Ecto neural progenitor cell (in vitro differentiated cells): ENCODE data around the gene HOXD12.
A peak's percentile ranks its signal among the peaks of the same experiment; 100 is the strongest.

ENCODE experiments used
- DNase-seq: peaks from one replicate; pipeline ENCODE4 v3.0.0-alpha.2; 2018; ENCODE audit warnings: low spot score

HOXD12 gene

GRCh38 chr2:176081376-176081836 is 18.2 kb upstream of the HOXD12 start:
- DNase-seq, result no peak

DNA sequence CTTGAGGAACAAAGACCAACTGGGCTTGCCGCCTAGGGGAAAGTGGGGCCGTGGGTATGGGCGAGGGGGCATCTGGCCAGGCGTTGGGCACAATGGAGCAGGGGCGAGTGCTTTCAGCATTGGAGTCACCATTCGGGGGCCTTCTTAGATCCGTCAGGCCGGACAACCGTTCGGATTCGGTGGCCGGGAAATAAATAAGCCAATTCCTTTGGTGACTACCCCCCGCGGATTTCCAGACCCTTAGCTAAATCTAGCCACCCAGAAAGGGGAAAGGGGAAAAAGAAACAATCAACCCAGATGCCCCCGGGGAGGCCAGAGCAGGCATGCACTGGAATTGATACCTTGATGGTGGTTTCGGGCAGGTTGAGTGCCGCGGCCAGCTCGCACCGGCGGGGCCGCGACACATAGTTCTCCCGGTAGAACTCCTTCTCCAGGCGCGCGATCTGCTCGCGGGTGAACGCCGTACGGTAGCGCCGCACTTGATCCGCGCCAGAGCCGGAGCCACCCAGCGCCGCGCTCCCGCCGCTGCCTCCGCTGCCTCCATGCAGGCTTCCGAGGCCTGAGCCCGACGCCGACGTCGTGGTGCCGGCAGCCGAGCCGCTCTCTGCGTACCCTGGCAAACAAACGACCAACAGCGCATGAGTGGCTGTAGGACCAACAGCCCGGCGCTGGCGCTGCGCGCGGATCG is 17.6 kb upstream of the HOXD12 start:
- DNase-seq, result peak; percentile 73

DNA sequence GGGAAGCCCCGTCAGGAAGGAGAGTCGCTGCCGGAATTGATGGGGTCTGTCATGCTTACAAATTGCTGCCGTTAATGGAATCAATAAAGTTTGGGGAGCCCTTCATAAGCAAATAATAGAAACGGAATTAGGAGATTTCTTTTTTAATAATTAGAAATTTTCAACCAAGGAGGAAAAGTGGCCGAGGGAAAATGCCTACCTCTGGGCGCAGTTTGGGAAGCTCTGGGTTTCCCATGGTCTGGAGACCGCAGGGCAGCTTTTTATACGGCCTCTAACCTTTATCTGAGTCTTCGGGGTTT is 17.1 kb upstream of the HOXD12 start:
- DNase-seq, result no peak

- DNase-seq, result peak; percentile 63
These were observed 16.5 kb upstream of the HOXD12 start for GRCh38 chr2:176082824-176083751.

- no peak for DNase-seq
These were observed 15.8 kb upstream of the HOXD12 start, which contains the start of gene EVX2 for GRCh38 chr2:176083796-176084261. Gene EVX2, minus strand, starts transcription at chr2:176083962. Its CDS starts 186 bp downstream, at chr2:176083776.

DNA sequence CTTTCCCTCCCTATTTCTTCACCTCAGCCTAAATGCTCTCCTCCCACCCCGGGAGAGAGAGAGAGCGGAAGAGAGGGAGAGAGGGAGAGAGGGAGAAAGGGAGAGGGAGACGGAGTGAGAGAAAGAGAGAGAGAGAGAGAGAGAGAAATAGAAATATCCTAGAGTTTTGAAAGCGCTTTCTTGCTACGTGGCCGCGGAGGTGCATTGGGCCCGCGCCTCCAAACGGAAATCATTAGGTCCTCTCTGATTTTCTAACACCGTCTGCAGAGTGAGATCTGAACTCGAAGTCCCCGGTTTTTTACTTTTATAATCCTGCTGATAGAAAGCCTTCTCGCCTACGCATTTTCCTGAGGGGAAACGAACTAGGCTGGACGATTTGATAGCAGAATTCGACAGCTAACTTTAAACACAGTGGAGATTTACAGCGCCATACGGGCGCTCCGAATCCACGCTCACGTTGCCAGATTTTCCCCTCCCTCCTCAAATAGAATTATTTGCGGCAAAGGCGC is 14.9 kb upstream of the HOXD12 start:
- peak; percentile 40 for DNase-seq

GRCh38 chr2:176085120-176085788 is 14.3 kb upstream of the HOXD12 start:
- DNase-seq, result peak; percentile 54

GRCh38 chr2:176085861-176086771 is 13.5 kb upstream of the HOXD12 start:
- DNase-seq, result peak; percentile 83

GRCh38 chr2:176087330-176088047 is 12.1 kb upstream of the HOXD12 start:
- DNase-seq, result peak; percentile 38

DNA sequence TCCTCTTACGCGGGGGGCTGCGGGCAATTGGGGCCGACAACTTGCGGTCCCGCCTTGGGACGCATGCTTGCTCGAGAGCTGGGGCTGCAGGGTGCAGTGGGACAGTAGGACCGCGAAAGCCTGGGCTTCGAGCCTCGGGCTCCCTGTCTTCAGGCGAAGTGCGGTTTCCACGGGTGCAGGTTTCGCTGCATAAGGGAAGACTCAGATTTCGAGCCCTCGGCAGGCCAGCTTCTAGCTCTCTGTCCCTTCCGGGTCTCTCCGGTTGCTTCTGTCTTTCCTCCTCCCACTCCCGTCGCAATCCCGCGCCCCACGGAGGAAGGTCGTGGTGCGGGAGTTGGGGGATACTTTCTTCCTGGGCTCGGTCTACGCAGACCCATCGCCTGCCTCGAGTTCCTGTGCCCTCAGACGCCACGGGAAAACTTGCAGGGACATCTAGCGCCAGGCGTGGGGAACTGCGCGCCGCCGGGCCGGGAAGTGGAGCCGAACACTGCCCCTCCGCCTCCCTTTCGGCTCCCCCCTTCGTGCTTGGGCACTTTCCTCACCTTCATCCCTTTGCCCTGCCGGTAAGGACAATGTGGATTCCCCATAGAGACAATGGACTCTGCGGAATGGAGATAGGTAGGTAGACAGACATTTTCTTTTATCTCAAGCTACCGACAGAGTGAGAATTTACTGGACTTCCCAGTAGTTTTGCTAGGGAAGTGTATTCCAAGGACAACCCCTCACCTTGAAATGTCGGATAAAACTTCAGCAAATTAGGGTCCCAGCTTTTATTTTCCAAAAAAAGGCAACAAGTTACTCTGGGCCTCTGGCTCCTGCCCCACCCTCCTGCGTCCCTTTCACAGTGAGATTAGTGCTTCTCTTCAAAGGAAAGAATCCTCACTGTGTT is 11.3 kb upstream of the HOXD12 start:
- DNase-seq, result peak; percentile 83

GRCh38 chr2:176088937-176089842 is 10.4 kb upstream of the HOXD12 start:
- DNase-seq, result no peak

GRCh38 chr2:176089843-176090395 is 9.7 kb upstream of the HOXD12 start:
- DNase-seq, result no peak

DNA sequence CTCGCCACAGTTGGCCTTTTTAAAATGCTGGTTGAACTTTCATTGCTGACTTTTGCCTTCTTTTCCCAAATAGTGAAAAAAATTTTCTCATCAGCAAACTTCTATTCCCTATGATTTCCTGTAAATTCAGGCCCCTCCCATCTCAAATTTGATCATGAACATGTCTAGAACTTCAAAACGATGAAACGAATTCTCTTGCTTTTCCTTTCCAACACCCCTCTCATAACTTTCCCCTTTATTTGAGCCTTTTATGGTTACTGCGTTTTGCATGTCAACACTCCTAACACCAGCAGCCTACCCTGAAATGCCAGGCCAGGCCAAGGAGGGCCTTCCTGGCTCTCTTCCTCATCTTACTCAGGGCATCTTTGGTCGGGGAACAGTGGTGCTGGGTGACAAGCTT is 8.7 kb upstream of the HOXD12 start:
- no peak for DNase-seq

- DNase-seq, result no peak
These were observed 8.0 kb upstream of the HOXD12 start for GRCh38 chr2:176091329-176092258.

DNA sequence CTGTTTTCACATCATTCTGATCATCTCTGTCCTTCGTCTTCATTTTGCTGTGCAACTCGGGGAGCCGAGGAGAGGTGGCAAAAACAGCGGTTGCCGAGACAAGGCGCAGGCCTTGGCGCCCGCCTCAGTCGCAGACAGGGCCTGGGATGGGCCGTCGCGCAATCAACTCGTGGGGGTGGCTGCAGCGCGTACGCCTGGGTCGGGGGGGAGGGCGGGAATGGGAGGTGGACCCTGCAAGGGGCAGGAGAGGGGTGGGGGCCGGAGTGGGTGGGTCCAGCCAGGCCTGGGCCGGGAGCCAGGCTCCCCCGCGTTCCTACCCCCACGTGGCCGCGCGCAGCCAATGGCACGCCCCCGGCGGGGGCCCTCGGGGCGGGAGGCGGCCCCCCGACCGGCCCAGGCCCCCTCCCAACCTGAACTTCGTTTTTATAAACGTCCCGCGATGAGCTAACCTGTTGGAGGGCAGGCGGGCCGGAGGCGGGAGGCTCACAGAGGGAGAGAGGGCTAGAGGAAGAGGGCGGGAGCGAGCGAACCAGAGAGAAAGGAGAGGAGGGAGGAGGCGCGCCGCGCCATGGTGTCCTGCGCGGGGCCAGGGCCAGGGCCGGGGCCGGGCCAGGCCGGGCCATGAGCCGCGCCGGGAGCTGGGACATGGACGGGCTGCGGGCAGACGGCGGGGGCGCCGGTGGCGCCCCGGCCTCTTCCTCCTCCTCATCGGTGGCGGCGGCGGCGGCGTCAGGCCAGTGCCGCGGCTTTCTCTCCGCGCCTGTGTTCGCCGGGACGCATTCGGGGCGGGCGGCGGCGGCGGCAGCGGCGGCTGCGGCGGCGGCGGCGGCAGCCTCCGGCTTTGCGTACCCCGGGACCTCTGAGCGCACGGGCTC is 7.1 kb upstream of the HOXD12 start, which contains the start of gene HOXD13:
Gene HOXD13 (plus strand): TSS at position 452 of the 875 bp plus-strand sequence. CDS start 170 bp downstream, at position 622.
- peak; percentile 79 for DNase-seq
